NCI-H146 treated with DMSO at 0.1 percent for 48 hours (cell line): ENCODE data around the gene AADACL2.

Experiments
- DNase-seq: peaks from one replicate; lab custom pipeline; 2025; ENCODE audit not compliant: unreplicated experiment; lab: John Stamatoyannopoulos, UW

The AADACL2 gene

GRCh38 chr3:151800431-151800830, 66.7 kb downstream of the AADACL2 start:
- DNase-seq = no peak

GRCh38 chr3:151804267-151804666, 70.5 kb downstream of the AADACL2 start:
- no peak for DNase-seq

- DNase-seq = no peak
Measured at GRCh38 chr3:151806838-151807237, 73.1 kb downstream of the AADACL2 start.
